HG02981 (cell line): ENCODE measurements around the gene GRIFIN.

Source experiments
- ATAC-seq: cut with Tn5 transposase; IDR thresholded peaks from one replicate; pipeline ENCODE4 v1.9.1; 2021; ENCODE audit warnings: mild to moderate bottlenecking, moderate library complexity; ENCODE audit not compliant: unreplicated experiment

Gene GRIFIN

DNA sequence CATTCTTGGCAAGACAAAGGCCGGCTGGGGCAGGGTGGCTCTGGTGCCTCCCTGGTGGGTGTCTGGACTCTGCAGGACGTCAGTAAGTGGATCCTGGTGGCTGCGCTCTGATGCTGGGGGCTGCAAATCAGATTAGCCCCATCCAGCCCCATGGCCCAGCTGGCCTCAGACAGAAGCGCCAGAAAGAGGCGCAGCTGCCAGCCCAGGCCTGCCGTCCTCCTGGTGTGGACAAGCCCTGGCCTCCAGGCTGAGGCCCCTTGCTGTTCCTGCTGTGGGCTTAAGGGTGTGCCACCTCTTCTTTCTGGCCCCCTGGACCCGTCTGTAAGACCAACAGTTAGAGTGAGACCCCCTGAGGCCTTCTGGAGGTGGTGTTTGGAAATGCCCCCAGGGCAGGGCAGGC is 37.5 kb upstream of the GRIFIN start:
- no peak for ATAC-seq

DNA sequence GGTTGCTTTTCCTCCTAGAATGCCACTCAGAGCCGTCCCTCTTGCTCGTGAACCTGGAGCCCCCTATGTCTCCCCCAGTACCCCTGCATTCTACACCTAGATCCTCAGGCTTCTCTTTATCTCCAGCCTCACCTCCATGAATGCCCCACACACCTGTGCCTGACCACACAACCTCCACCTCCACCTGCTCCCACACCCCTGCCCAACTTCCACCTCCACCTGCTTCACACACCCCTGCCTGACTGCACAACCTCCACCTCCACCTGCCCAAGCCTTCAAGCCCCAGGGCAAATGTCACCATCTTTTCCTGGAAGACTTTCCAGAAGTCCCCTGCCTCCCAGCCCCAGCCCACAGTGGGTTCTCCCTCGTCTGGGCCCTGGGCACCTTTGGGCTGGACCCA is 36.5 kb upstream of the GRIFIN start:
- no peak for ATAC-seq

DNA sequence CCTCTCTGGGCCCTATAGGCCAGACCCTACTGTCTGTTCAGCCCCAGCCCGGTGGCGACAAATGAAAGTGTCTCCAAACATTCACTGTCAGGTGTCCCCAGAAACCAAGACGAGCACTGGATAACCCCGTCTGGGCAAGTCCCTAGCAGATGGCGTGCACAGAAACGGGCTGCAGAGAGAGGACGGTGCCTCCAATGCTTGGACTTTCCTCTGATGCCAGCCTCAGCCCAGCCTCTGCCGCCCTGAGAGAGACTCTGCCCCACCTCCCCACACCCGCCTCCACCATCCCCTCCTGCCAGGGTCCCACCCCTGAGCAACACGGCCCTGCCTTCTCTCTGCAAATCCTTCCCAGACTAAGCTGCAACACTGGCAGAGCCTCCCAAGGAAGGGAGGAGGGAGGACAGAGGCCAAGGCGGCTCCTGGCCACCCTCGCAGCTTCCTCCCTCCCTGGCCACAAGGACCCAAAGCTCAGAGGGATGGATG is 36.0 kb upstream of the GRIFIN start:
- ATAC-seq: no peak

DNA sequence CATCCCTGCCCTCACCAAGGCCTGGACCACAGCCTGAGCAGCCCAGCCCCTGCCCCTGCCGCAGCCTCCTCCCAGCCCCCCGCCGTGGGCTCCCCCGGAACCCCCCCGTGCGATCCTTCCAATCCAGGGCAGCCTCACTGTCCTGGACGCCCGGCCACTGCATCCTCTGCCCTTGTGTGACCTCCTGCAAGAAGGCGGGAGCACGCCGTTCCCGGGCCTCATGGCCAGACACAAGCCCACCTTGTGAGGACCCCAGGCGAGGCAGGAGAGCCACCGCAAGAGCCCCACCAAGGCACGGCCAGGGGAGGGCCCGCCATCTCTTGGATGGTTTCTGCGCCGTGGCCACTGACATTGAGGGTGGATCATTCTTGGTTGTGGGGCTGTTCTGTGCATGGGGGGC is 35.6 kb upstream of the GRIFIN start:
- no peak for ATAC-seq

DNA sequence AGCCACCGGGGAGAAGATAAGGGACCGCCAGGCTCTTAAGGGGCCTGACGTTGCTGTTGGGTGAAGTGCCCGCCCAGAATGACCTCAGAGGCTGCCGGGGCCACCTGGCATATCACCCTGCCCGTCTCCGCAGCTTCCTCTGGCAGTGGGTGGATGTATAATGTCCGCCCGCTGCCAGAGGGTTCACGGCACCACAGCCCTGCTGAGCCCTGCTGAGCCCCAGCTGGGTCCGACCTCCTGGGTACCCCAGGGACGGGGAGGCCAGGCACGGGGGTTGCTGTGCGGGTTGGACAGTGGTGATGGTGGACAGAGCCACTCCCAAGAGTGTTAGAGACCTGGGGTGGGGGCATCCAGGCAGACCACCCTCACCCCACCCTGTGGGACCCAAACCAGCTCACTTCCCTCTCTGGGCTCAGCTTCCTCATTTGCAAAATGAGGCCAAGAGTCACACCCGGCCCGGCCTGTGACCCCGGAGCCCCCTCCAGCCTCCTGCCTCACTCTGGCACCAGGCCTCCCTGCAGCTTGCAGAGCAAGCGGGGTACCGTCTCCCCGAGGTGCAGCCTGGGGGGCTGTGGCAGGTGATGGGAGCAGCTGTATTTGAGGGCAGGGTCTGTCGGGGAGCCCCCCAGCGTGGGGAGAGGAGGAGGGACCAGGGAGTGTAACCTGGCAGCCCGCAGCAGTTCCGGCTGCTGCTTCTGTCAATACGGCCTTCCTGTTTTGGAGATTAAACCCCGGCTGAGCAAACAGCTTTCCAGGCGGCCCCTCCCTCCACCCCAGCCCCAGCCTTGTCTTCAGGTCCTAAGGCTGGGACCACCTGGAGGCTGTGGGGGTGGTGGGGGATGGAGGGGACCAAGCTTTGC is 34.9 kb upstream of the GRIFIN start:
- ATAC-seq: peak; percentile 29

DNA sequence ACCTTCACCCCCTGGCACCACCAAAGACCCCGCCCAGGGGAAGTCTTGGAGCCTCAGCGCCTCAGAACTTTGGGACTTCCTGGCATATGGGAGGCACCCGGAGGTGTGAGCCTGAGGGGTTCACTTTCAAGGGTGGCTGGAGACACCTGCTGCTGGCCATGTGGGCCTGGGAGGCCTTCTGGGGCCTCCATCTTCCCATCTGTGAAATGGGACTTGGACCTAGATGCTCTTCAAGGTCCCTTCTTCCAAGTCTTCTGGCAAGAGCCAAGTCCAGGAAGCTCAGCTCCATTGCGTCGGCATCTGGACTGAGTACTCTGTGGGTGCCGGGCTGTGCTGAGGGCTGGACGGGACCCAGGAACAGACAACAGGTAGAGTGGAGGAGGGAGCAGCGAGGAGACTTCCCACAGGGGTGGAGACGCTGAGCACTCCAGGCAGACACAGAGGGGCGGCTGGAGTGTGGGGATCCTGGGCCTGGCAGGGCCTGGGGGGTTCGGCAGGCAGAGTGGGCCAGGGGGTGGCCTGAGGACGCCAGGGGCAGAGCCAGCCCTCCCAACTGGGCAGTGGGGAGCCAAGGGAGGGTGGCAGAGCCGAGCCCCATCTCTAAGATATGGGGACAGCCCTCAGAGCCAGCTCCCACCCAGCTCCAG is 34.1 kb upstream of the GRIFIN start:
- no peak for ATAC-seq

DNA sequence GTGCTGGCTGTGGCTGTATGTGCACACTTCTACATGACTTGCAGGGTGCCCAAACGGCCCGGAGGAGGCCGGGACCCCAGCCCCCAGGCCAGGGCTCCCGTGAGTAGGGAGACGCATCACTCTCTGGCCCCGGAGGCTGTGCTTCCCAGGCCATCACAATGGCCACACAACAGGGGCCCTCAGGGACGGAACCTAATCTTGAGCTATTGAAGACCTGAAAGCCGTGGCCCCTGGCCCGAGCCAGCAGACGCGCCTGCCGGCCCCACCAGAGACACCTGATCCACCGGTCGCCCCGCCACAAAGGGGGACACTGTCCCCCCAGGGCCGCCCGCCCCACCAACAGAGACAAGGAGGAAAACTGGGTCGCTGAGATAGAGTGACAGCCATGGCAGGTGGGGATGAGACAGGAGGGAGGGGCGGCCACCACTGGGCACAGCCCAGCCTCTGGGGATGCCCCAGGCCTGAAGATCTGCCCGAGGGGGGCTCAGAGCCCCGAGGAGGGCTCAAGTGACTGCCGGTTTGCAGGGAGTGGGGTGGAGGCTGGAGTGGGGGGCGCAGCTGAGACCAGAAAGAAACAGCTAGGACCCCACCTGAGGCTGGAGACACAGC is 33.2 kb upstream of the GRIFIN start:
- ATAC-seq: no peak

DNA sequence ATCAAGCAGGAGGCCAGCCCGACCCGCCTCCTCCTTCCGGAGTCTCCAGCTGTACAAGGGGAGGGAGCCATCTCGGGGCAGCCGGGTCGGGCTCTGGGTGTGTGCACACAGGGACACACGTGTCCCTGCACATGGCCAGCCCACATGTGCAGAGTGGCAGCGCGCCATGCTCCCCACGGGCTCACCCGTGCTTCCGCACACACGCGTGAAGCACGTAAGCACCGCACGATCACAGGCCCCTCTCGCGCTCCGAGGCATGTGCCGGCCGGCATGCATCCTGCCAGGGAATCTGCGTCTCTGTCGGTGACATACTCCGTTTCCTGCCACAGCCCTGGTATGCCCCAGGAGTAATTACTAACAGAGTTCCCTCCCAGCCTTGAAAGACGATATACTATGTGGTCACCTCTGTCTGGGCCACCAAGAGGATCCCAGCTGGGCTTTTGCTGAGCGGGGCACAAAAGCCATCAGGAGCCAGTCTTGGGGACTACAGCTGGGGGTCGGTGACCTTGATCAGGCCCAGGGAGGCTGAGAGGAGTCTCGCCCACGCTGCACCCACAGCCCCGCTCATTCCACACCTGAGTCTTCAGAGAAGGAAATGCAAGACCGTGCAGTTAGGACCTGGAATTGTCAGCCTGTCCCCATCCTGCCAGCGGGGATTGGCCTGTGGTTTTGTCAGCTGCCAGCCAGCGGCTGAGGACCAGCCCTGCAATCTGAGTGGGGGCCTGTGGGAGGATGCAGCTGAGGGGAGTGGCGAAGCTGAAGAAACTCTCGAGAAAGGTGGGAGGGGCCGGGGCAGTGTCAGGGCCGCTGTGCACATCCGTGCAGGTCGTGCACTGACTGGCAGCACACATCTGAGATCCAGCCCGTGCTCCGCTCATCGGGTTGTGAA is 32.4 kb upstream of the GRIFIN start:
- ATAC-seq: no peak

DNA sequence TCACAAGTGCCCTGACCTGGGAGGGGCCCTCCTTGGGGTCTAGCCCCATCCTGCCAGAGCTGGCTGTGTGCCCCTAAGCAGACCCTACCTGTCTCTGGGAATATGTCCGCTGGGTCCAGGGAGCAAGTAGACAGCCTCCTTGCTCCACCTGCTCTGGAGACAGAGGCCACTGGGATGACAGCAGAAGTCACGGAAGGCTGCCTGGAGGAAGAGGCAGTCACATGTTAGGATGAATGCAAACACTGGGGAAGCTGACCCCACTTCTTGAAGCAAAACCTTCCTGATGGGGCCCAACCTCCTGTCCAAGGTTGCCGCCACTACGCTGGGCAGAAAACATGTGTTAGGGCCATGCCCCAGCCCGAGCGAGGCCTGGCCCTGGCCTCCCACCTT is 31.7 kb upstream of the GRIFIN start:
- ATAC-seq: no peak

DNA sequence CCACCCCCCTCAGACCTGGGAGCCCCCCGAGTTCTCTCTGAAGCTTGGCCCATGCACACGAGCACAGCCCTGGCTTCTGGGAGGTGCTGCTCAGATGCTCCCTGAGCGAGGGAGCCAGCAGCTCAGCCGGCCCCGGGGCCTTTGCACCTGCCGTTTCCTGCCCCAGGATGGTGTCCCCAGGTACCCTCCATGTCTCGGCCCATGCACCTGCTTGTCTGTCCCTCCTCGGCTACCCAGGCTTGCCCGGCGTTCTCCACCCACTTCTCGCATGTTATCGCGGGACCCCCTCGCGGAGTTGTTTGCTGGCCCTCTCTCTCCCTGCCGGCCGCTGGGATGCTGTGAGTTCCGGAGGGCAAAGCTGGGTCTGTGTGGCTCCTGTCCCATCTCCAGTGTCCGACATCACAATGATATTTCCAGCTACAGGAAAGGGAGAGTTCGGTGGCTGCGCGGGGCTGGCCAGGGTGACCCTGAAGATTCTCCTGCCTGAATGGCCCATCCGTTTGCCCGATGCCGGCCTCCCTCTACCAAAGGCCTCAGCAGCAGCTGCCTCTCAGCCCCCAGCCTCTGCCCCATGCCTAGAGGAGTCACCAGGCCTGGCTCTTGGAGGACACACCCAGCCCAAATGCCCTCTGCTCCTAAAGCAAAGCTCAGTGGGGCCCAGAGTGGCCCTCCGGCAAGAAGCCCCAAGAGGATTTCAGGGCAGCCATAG is 31.2 kb upstream of the GRIFIN start:
- no peak for ATAC-seq

DNA sequence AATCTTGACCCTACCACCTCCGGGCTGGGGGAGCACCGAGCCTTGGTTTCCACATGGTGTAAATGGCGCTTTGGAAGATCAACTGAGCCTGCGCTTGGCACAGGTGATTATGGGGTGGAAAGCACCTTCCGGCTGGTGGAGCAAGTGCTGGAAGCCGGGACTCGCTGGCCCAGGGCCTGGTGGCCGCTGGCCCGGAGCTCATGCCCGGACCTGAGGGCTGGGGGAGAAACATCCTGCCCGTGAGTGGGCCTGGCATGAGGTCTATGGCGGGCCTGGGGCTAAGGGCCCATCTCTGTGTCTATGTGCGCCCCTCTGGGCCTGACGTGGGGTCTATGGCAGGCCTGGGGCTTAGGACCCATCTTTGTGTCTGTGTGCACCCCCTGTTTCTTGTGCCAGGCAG is 29.2 kb upstream of the GRIFIN start:
- no peak for ATAC-seq

DNA sequence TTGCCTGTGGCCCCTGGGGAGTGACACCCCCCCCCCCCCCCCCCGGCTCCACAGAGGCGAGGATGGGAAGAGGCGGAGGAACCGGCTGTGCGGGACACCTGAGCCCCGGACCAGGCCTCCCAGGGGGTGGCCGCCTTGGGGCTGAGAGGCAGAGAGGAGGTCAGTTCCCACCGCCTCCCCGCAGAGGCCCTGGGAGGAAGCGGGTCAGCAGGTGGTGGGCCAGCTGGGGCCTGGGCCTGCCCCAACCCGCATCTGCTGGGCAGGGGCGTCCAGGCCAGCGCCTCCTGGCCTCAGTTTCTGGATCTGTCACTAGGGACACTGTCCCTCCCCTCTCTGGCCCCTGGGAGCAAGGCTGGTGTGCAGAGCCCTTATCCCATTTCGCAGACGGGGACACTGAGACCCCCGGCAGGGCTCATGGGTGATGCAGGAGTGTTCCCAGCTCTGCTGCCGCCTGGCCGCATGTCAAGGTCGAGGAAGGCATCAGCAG is 28.7 kb upstream of the GRIFIN start:
- ATAC-seq: no peak

DNA sequence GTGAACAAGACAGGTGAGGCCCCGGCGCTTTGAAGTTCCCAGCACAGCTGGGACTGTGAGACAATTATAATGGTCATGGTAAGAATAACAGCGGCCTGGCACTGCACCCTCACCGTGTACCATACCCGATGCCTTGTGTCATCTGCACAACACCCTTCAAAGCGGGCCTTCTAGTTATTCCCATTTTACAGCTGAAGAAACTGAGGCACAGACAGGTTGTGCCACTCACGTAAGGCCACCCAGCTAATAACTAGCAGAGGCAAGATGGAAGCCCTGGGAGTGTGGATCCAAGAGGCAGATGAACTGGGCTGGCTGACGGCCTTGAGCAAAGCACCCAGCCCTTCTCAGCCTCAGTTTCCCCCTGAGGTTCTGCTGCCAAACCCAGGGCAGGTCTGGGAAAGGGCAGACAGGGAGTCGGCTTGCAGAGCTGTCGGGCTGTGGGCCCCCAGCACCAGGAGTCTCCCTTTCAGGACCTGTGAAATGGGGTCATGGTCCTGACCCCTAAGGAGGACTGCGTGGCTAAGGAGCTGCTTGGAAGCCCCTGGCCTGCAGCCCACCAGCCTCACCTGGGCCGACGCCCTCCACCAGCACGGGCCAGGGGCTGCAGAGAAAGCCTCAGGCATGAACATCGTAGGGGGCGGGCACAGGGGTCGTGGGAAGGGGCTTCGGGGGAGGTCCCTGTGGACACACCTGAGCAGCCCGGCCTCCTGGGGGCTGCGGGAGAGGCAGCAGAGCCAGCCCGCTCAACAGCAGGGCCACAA is 28.1 kb upstream of the GRIFIN start:
- no peak for ATAC-seq

DNA sequence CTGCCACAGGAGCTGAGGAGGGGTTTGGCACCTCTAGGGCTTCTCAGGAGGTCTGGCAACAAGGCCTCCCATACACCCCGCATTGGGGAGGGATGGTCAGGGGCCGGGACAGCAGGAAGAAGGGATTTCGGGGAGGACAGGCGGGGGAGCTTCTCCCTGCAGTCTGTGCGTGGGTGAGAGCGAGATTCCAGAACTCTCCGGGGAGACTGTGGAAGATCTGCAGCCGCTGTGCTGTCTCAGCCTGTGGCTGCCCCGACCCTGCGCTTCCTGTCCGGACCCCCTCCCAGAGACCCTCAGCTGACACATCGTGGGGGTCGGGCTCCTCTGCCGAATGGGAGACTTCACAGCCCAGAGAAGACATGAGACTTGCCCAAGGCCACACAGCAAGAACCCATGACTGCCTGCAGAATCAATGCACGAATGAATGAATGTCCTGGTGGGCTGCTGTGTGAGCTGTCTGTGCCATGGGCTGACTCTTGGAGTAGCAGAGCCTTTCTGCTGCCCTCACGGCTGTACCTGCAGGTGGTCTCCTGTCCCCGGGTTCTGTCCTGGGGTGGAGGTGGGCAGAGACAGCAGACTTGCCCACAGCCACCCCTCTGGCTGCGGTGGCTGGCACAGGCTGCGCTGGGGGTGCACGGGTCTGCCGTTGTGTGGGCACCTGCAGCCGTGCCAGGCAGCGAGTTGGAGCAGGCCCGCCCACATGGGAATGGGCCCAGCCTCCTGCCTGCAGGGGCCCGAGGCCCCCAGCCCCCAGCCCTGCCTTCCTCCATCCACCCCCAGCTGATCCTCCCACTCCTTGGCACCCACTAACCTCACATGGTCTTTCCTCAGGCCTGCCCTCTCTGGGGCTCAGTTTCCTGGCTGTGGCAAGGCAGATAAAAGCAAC is 27.1 kb upstream of the GRIFIN start:
- ATAC-seq: no peak

DNA sequence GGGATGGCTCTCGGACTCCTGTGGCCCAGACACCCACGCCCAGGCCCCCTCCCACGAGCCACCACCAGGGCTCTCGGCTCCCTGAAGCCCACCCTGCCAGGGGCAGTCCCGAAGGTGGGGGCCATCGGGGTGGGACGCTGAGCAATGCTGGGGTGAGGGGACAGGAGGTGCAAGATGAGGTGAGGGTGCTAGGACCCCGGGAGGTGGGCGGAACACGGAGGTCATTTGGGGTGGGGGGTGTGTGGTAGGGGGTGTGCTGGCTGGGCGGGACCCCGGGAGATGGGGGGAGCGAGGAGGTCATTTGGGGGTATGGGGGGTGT is 26.4 kb upstream of the GRIFIN start:
- no peak for ATAC-seq

DNA sequence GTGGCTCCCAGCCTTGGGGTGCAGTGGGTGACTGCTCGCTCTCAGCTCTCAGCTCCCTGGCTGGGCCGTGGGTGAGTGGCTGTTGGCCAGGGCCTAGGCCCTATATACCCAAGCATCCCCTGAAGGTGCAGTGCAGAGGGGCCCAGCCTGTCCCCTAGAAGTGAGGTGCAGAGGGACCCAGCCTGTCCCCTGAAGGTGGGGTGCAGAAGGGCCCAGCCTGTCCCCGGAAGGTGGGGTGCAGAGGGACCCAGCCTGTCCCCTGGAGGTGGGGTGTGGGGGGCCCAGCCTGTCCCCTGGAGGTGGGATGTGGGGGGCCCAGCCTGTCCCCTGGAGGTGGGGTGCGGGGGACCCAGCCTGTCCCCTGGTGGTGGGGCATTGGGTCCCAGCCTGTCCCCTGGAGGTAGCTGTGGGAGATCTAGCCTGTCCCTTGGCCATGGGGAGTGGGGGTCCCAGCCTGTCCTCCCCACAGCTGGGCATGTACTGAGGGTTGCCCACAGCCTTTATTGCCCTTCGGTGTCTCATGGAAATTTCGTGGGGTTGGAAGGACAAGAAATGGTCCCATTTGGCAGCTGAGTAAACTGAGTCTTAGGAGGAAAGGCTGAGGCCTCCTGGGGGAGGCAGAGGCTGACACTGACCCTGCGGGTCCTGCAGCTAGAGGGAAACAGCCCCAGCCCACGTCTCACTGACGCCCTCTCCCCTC is 25.9 kb upstream of the GRIFIN start:
- no peak for ATAC-seq

DNA sequence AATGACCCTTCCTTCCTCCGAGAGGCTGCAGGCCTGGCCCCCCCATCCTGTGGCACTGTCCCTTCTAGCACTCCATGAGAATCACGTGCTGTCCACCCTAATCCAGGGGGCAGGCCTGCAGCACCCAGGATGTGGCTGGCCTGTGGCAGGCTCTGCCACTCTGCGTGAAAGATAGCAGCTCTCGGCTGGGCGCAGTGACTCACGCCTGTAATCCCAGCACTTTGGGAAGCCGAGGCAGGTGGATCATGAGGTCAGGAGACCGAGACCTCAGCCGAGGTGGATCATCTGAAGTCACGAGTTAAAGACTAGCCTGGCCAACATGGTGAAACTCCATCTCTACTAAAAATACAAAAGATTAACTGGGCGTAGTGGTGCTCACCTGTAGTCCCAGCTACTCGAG is 24.5 kb upstream of the GRIFIN start:
- ATAC-seq: no peak
